Panc1 (cell line): ENCODE results near the gene SCRN1. TPM values are rescaled to one million over a fixed set of nuclear protein-coding genes. Genes with fewer than 3 reads are reported as not detected.

Experiments used
- ATAC-seq: fragments of 200-7000 bp; cut with Tn5 transposase; 2 replicates; pipeline ENCODE4 v1.9.1; 2020; ENCODE audit warnings: mild to moderate bottlenecking, moderate library complexity
- BruUV-seq: library from RNA; stranded (reverse); fragments of 400-500 nt; replicated peaks from 2 replicates; lab custom pipeline; 2021; lab: Mats Ljungman, UMichigan
- CTCF ChIA-PET: fragments of 300-600 bp; sonication (Branson Sonifier 250); formaldehyde crosslinking; loops from one replicate; lab custom pipeline; 2022; ENCODE audit warnings: antibody characterized with exemption; lab: Charles Lee
- POLR2A ChIA-PET: fragments of 300-600 bp; sonication (Branson Sonifier 250); formaldehyde crosslinking; loops from one replicate; lab custom pipeline; 2022; ENCODE audit warnings: antibody characterized with exemption; lab: Charles Lee
- DNase-seq: peaks from one replicate; pipeline ENCODE4 v3.0.0-alpha.2; 2010; ENCODE audit warnings: low read depth, low spot score
- H3K27ac ChIP-seq: 2 replicates; pipeline ENCODE4 v1.5.1; 2011; ENCODE audit warnings: mild to moderate bottlenecking, low read length, inconsistent platforms
- H3K27me3 ChIP-seq: fragments of 200-500 bp; sonication (Bioruptor generic); 2 replicates; pipeline ENCODE4 v1.6.0; 2014; ENCODE audit warnings: low read length, inconsistent platforms; ENCODE audit not compliant: control insufficient read depth, insufficient read depth
- H3K36me3 ChIP-seq: fragments of 200-500 bp; sonication (Bioruptor generic); 2 replicates; pipeline ENCODE4 v1.5.1; 2014; ENCODE audit warnings: inconsistent platforms, mild to moderate bottlenecking, low read length, moderate library complexity; ENCODE audit not compliant: control insufficient read depth, insufficient read depth
- H3K4me1 ChIP-seq: 2 replicates; pipeline ENCODE4 v1.5.1; 2011; ENCODE audit warnings: inconsistent platforms, mild to moderate bottlenecking, low read length, moderate library complexity; ENCODE audit not compliant: control insufficient read depth, insufficient read depth
- H3K4me3 ChIP-seq, 2 experiments: 2 replicates each; pipeline ENCODE4 v1.5.1; 2011 to 2012; ENCODE audit warnings: low read depth in 2 of 2, low read length in 2 of 2, mild to moderate bottlenecking in 2 of 2, inconsistent platforms in 1 of 2, moderate library complexity in 1 of 2
- H3K9me3 ChIP-seq: fragments of 200-500 bp; sonication (Bioruptor generic); 2 replicates; pipeline ENCODE4 v1.5.1; 2014; ENCODE audit warnings: low read depth, mild to moderate bottlenecking, inconsistent platforms, low read length, moderate library complexity; ENCODE audit not compliant: control insufficient read depth, insufficient read depth
- POLR2AphosphoS5 ChIP-seq: IDR thresholded peaks from 2 replicates; pipeline ENCODE4 v1.6.1; 2012; ENCODE audit warnings: mild to moderate bottlenecking, low read depth, low read length, moderate library complexity
- REST ChIP-seq, 2 experiments: IDR thresholded peaks; 2 replicates each; pipeline ENCODE4 v1.6.1; 2011 to 2012; ENCODE audit warnings: low read depth in 2 of 2, control low read depth in 1 of 2, low read length in 1 of 2, mild to moderate bottlenecking in 1 of 2, moderate library complexity in 1 of 2; ENCODE audit not compliant: insufficient read depth in 1 of 2
- SIN3A ChIP-seq: IDR thresholded peaks from 2 replicates; pipeline ENCODE4 v1.6.1; 2012; ENCODE audit warnings: low read depth, mild to moderate bottlenecking, low read length, moderate library complexity, borderline replicate concordance; ENCODE audit not compliant: insufficient read depth
- TCF7L2 ChIP-seq: IDR thresholded peaks from 2 replicates; pipeline ENCODE4 v1.6.1; 2011; ENCODE audit warnings: mild to moderate bottlenecking, low read depth, low read length, inconsistent platforms
- in situ Hi-C: cut with HindIII; loops from 2 replicates; pipeline ENCODE4 v1.10.0; 2016; ENCODE audit warnings: low sequenced_read_pairs, low pct_unique_long_range_greater_than_20kb
- intact Hi-C: fragments of 100-400 bp; cut with micrococcal nuclease; formaldehyde crosslinking; loops from one replicate; pipeline ENCODE4 v1.10.0; 2022; ENCODE audit not compliant: unreplicated experiment
- total RNA-seq: library from RNA; stranded (reverse); gene quantifications from one replicate; pipeline ENCODE4 v1.2.1, GENCODE V29; 2021; ENCODE audit not compliant: unreplicated experiment
- TF ChIP-seq, protein P1 (sequence below): fragments of 450-650 bp; IDR thresholded peaks from 2 replicates; pipeline ENCODE4 v1.5.1; 2017; ENCODE audit warnings: mild to moderate bottlenecking

The SCRN1 gene
- total RNA-seq, 1 experiment from 2014 or later, result 189 TPM

GRCh38 chr7:29884399-29885272 is 105.0 kb downstream of the SCRN1 start:
- in situ Hi-C loops, result no loop called here
- no peaks in the 10 kb centered on the region for H3K4me1 ChIP-seq
- CTCF ChIA-PET, result no interaction called here
- no peak overlapping the region for H3K4me3 ChIP-seq
- DNase-seq (no peak), ATAC-seq (no peak)
- TF ChIP-seq SIN3A, result no peak
- no peak for TF ChIP-seq REST (IDR thresholded peaks at IDR 0.05; ENCODE audit: insufficient read depth in 1 of 2, low read depth in 2 of 2, low read length in 1 of 2)
- no peak for TF ChIP-seq POLR2AphosphoS5
- TF ChIP-seq, protein P1, sequence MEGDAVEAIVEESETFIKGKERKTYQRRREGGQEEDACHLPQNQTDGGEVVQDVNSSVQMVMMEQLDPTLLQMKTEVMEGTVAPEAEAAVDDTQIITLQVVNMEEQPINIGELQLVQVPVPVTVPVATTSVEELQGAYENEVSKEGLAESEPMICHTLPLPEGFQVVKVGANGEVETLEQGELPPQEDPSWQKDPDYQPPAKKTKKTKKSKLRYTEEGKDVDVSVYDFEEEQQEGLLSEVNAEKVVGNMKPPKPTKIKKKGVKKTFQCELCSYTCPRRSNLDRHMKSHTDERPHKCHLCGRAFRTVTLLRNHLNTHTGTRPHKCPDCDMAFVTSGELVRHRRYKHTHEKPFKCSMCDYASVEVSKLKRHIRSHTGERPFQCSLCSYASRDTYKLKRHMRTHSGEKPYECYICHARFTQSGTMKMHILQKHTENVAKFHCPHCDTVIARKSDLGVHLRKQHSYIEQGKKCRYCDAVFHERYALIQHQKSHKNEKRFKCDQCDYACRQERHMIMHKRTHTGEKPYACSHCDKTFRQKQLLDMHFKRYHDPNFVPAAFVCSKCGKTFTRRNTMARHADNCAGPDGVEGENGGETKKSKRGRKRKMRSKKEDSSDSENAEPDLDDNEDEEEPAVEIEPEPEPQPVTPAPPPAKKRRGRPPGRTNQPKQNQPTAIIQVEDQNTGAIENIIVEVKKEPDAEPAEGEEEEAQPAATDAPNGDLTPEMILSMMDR, result no peak
- intact Hi-C loops, result no loop called here
- BruUV-seq, result no TSS peak
- H3K9me3 ChIP-seq, result no peaks in the 10 kb centered on the region
- no peaks in the 10 kb centered on the region; the same call in 1 of the 2 replicates for H3K27me3 ChIP-seq
- POLR2A ChIA-PET, result no interaction called here
- H3K36me3 ChIP-seq, result no peaks in the 10 kb centered on the region
- H3K27ac ChIP-seq, result no peak overlapping the region

DNA sequence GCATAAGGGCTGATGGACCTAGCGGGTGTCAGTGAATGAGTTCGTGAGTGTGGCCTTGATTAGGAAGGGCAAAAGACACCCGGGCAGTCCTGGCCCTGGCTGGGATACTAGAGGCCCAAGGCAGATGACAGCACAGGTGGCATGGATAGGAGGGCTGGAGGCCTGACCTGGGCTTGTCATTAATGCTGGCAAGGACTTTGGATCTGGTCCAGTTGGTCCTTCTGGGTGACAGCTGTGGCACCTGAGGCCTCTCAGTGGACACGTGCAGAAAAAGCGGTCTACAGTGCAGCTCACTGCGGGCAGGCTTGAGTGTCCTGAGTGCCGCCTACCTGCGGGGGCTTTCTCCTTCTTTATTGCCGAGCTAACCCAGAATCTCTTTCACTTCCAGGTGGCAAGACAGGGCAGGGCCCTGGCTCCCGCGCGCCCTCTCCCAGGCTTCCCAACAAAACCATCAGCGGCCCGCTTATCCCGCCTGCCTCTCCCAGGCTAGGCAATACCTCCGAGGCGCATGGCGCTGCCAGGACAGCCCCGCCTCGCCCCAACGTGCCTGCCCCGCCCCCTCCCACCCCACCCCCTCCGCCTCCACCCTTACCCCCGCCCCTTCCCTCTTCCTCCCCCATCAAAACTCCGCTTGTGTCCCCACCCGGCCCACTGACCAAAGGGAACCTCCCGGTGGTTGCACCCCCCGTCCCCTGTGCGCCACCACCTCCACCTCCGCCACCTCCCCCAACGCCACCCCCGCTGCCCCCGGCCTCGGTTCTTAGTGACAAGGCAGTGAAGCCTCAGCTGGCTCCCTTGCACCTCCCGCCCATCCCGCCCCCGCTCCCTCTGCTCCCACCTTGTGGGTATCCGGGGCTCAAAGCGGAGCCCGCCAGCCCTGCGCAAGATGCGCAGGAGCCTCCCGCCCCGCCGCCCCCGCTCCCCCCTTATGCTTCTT is 105.9 kb downstream of the SCRN1 start:
- intact Hi-C loops, result no loop called here

More for the DNA sequence above, 105.9 kb downstream of the SCRN1 start:
- no peak for DNase-seq
- CTCF ChIA-PET, result no interaction called here
- POLR2A ChIA-PET, result no interaction called here
- H3K9me3 ChIP-seq, result no peaks in the 10 kb centered on the region
- H3K27ac ChIP-seq, result no peak overlapping the region
- no peaks in the 10 kb centered on the region for H3K36me3 ChIP-seq
- H3K4me1 ChIP-seq, result no peaks in the 10 kb centered on the region
- TF ChIP-seq SIN3A (no peak), TCF7L2 (no peak), REST (IDR thresholded peaks at IDR 0.05; ENCODE audit: insufficient read depth in 1 of 2, low read depth in 2 of 2, low read length in 1 of 2) (no peak)
- no peak overlapping the region for H3K4me3 ChIP-seq
- ATAC-seq, result no peak
- no TSS peak for BruUV-seq
- no peaks in the 10 kb centered on the region; the same call in 1 of the 2 replicates for H3K27me3 ChIP-seq
- in situ Hi-C loops, result no loop called here
